AG08396 (cell line): ENCODE data around the gene TMEM218.
"Not testable (repeated sequence)": the region's sequence is repeated elsewhere in the genome, so short reads cannot be mapped to it uniquely, and the experiment has no call there.

Experiments used
- DNase-seq: peaks from one replicate; pipeline ENCODE4 v3.0.0; 2012; ENCODE audit warnings: low spot score, mixed read lengths

The TMEM218 gene

GRCh38 chr11:125090151-125090550 lies 21.3 kb downstream of the TMEM218 start:
- DNase-seq, result not testable (repeated sequence)

DNA sequence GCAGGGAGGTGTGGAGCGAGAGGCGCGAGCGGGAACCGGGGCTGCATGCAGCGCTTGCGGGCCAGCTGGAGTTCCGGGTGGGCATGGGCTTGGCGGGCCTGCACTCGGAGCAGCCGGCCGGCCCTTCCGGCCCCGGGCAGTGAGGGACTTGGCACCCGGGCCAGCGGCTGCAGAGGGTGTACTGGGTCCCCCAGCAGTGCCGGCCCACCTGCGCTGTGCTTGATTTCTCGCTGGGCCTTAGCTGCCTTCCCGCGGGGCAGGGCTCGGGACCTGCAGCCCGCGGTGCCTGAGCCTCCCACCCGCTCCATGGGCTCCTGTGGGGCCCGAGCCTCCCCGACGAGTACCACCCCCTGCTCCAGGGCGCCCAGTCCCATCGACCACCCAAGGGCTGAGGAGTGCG lies 21.9 kb downstream of the TMEM218 start:
- DNase-seq, result not testable (repeated sequence)

DNA sequence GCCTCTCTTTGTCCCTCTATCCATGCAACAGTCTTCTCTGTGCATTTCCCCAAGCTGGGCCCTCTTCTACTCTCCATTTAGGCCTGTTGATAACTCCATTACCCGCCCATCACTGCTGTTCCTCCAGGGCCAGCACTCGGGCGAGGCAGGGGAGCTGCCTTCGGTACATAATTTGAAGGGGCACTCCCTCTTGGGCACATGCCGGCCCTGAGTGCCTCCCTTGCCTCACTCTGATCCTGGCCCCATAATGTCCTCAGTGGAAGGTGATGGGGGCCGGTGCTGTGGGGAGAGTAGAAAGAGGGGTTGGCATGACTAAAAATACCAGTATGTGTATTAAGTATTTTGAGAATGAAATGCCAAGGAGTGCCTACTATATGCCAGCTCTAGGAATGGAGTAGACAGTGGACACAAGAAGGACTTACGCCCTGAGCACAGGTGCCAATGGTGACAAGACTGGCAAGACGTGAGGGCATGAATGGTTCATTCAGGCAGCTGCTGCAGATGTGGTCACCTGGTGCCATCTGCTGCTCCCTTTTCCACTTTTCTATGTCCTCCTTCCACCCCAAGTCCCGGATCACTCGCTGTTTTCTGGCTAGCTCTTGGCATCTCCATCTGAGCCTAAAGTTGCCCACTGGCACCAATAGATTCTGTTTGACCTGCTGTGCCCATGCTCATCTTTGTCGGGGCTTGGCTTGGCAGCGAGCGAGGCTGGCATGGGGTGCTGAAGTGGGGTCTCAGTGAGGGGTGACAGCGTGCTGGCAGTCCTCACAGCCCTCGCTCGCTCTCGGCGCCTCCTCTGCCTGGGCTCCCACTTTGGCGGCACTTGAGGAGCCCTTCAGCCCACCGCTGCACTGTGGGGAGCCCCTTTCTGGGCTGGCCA lies 22.6 kb downstream of the TMEM218 start:
- no peak for DNase-seq

DNA sequence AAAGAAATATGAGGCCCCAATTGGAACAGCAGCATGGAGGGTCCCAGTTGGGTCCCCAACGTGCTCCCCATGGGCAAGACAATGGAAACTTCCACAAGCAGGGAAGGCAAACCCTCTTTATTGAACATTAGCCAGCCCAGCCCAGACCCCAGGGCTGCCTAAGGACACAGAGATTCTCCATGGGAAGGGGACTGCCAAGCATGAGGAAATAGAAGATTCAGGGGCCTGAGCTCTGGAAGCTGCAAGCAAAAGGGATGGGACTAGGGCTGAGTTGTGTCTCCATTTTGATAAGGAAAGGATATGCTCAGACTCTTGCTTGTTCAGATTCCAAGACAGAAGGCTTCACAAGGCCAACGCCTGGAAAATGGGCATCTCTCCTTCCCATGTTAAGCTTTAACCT lies 23.3 kb downstream of the TMEM218 start:
- DNase-seq, result no peak

- DNase-seq, result no peak
These were observed 24.7 kb downstream of the TMEM218 start for GRCh38 chr11:125086633-125087296.

DNA sequence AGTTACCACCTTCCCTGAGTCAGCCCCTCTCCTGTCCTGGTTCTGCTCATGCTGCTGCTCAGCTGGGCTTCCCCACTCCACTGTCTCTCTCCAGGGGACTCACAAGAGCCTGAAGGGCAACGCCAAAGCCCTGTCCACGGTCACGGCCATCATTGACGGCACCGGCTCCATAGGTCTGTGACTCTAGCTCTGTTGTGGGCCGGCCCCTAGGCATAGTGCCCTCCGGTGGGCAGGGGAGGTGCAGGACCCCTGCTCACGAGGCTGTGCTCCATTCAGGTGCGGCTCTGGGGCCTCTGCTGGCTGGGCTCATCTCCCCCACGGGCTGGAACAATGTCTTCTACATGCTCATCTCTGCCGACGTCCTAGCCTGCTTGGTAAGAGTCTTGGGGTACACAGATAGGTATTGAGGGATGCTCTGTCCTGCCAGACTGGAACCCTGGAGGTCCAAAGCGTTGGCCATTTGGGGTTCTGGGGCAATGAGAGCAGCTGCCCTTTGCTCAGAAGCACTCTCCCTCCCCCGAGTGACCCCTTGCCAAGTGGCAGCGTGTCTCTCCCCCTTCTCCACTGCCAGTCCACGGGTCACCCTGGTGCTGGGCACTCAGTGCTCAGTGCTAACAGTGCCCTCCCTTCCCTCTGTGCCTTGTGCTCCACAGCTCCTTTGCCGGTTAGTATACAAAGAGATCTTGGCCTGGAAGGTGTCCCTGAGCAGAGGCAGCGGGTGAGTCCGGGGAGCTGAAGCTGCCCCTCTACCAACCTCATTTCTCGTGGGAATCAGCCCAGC lies 25.9 kb downstream of the TMEM218 start:
- no peak for DNase-seq

- DNase-seq, result no peak
These were observed 26.6 kb downstream of the TMEM218 start for GRCh38 chr11:125084761-125085231.

GRCh38 chr11:125084057-125084416 lies 27.4 kb downstream of the TMEM218 start:
- DNase-seq, result no peak

DNA sequence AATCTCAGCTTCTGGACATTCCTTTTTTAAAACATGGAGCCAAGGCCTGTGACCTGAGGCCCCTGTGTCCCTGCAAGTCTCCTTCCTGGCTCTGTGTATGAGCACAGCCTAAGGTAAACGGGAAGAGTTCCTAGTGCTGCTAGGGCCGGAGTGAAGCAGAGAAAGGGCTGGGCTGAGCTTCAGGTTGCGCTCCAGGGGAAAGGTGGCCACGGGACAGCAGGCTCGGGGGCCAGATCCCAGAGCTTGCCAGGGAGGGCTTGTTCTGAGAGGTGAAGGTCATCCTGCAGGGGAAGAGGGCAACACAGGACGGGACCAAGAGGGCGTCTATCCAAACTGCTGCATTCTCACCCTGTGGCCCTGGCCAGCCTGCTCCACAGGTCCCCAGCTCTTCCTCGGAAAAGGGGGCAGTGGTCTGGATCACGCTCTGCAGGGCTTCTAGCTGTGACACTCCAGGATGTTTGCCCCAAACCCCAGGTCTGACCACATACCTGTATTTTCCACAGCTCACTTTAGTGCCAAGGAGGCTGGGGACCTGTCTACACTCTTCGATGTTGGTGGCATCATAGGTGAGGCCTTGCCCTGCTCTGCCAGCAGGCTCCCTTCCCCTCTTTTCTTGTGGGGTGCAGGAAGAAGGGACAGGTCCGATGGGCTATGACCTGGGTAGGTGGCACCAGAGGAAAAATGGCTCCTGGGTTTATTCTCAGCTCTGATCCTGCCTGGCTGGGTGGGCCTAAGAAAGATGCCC lies 27.9 kb downstream of the TMEM218 start:
- no peak for DNase-seq

- DNase-seq, result peak; percentile 77
These were observed 28.7 kb downstream of the TMEM218 start for GRCh38 chr11:125082611-125083311.

DNA sequence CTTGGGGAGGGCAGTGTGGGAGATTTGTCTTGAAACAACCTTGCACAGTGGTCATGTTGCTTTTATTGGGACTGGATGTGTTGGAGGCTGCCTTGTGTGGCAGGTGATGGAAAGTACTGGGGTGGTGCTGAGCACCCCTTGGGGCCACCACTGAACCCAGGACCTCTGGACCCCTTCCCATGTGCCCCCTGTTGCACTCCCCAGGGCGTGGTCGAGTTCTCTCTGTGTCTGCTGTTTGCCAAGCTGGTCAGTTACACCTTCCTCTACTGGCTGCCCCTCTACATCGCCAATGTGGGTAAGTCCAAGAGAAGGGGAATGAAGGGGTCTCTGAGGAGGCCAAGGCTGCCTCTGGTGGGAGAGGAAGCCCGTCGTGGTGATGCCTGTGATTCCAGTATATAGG lies 29.4 kb downstream of the TMEM218 start:
- DNase-seq, result no peak

- no peak for DNase-seq
These were observed 30.2 kb downstream of the TMEM218 start for GRCh38 chr11:125081098-125081798.

DNA sequence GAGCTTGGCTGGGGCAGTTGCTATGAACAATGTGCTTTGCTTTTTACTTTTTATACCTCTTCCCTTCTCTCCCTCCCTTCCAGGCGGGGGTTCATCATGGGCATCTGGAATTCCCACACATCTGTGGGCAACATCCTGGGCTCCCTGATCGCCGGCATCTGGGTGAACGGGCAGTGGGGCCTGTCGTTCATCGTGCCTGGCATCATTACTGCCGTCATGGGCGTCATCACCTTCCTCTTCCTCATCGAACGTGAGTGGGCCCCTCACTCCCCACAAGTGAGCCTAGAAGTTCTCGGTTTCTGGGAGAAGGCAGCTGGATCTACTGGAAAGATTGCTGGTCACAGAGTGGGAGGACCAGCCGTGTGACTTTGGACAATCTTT lies 30.9 kb downstream of the TMEM218 start:
- no peak for DNase-seq

GRCh38 chr11:125079878-125080530 lies 31.4 kb downstream of the TMEM218 start:
- no peak for DNase-seq

GRCh38 chr11:125079151-125079877 lies 32.1 kb downstream of the TMEM218 start:
- DNase-seq, result no peak

GRCh38 chr11:125078516-125079140 lies 32.8 kb downstream of the TMEM218 start:
- no peak for DNase-seq

- no peak for DNase-seq
These were observed 33.4 kb downstream of the TMEM218 start for GRCh38 chr11:125078016-125078415.

- no peak for DNase-seq
These were observed 35.0 kb downstream of the TMEM218 start for GRCh38 chr11:125076378-125076945.

- no peak for DNase-seq
These were observed 35.5 kb downstream of the TMEM218 start for GRCh38 chr11:125075900-125076317.
